NCI-H510A treated with DMSO at 0.1 percent for 48 hours (cell line): ENCODE data around the gene TCF23.
"Not testable (repeated sequence)": the region's sequence is repeated elsewhere in the genome, so short reads cannot be mapped to it uniquely, and the experiment has no call there.

ENCODE experiments used
- DNase-seq: peaks from one replicate; lab custom pipeline; 2025; lab: John Stamatoyannopoulos, UW

The TCF23 gene

GRCh38 chr2:27148801-27149439 is at the start of gene TCF23:
TCF23 (plus strand) TSS chr2:27149004; CDS start chr2:27149134, 130 bp downstream.
- no peak for DNase-seq

- DNase-seq: no peak
These were observed 49.4 kb upstream of the TCF23 start for GRCh38 chr2:27099334-27099955.

- DNase-seq: no peak
These were observed 48.8 kb upstream of the TCF23 start for GRCh38 chr2:27100036-27100435.

GRCh38 chr2:27102329-27102728 is 46.5 kb upstream of the TCF23 start:
- DNase-seq: no peak

- DNase-seq: no peak
These were observed 42.8 kb upstream of the TCF23 start for GRCh38 chr2:27105981-27106380.

GRCh38 chr2:27108221-27108620 is 40.6 kb upstream of the TCF23 start:
- DNase-seq: no peak

GRCh38 chr2:27109083-27109482 is 39.7 kb upstream of the TCF23 start:
- DNase-seq: no peak

GRCh38 chr2:27110603-27111352 is 38.0 kb upstream of the TCF23 start:
- DNase-seq: not testable (repeated sequence)

- not testable (repeated sequence) for DNase-seq
These were observed 37.3 kb upstream of the TCF23 start for GRCh38 chr2:27111392-27112078.

GRCh38 chr2:27115519-27115918 is 33.3 kb upstream of the TCF23 start:
- no peak for DNase-seq

- DNase-seq: no peak
These were observed 30.7 kb upstream of the TCF23 start for GRCh38 chr2:27117995-27118524.

- DNase-seq: no peak
These were observed 30.1 kb upstream of the TCF23 start, which contains the start of gene CGREF1 for GRCh38 chr2:27118525-27119329. CGREF1 (minus strand) TSS chr2:27119128; CDS start chr2:27104366, 14,762 bp downstream.

- not testable (repeated sequence) for DNase-seq
These were observed 29.5 kb upstream of the TCF23 start for GRCh38 chr2:27119330-27119670.

- DNase-seq: no peak
These were observed 26.9 kb upstream of the TCF23 start for GRCh38 chr2:27121906-27122305.

- no peak for DNase-seq
These were observed 26.0 kb upstream of the TCF23 start for GRCh38 chr2:27122791-27123190.

GRCh38 chr2:27123302-27124150 is 25.3 kb upstream of the TCF23 start, which contains the start of gene ABHD1:
ABHD1 (plus strand) TSS chr2:27123815; CDS start chr2:27123949, 134 bp downstream.
- DNase-seq: peak; percentile 24

- DNase-seq: no peak
These were observed 23.7 kb upstream of the TCF23 start for GRCh38 chr2:27125104-27125503.

GRCh38 chr2:27126252-27126710 is 22.5 kb upstream of the TCF23 start:
- DNase-seq: no peak

GRCh38 chr2:27127883-27128667 is 20.7 kb upstream of the TCF23 start:
- DNase-seq: no peak
